Activated naive CD8-positive, alpha-beta T cell treated with anti-CD3 and anti-CD28 coated beads, Interleukin-2, amount 50 U/mL, for 16 hours (primary cell): ENCODE data around the gene MICAL3.
"Not testable (repeated sequence)": the region's sequence is repeated elsewhere in the genome, so short reads cannot be mapped to it uniquely, and the experiment has no call there.

Source experiments
- DNase-seq: peaks from one replicate; pipeline ENCODE4 v3.0.0-alpha.2; 2020; ENCODE audit warnings: low read depth, low spot score

Gene MICAL3

DNA sequence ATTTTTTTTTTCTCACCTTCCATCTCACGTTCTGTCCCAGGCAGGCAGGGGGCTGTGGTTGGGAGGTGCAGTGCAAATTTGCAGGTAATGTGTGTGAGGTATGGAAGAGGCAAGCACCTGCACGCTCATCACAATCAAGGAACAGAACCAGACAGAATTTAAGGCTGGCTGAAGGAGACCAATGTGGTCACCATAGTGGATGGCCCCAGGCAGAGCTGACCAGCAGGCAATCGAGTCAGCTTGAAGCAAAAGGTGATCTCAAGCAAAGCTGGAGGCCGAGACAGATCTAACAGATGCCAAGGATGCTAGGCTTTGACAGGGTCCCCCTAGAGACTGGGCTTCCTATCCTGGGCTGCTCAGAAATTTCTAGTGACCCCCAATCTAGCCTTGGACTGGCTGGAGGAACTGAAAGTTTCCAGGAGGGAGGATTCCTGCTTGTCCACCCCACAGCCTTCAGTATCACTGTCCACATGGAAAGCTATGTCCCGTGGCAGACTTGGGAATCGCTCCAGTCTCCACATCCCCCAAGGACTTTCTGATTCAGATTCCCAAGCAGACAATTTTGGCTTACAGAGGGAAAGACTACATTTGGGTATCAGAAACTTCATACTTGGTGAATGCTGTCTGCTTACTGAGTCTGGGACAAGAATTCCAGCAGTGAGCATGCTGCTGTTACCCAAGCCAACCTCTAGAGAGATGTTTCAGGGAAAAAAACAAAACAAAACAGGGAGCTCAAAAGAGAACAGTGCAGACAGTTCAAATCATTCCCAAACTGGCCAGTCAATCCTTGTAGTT lies 9.0 kb upstream of the MICAL3 start:
- no peak for DNase-seq

- DNase-seq = no peak
Measured at GRCh38 chr22:18032455-18033101, 8.2 kb upstream of the MICAL3 start.

DNA sequence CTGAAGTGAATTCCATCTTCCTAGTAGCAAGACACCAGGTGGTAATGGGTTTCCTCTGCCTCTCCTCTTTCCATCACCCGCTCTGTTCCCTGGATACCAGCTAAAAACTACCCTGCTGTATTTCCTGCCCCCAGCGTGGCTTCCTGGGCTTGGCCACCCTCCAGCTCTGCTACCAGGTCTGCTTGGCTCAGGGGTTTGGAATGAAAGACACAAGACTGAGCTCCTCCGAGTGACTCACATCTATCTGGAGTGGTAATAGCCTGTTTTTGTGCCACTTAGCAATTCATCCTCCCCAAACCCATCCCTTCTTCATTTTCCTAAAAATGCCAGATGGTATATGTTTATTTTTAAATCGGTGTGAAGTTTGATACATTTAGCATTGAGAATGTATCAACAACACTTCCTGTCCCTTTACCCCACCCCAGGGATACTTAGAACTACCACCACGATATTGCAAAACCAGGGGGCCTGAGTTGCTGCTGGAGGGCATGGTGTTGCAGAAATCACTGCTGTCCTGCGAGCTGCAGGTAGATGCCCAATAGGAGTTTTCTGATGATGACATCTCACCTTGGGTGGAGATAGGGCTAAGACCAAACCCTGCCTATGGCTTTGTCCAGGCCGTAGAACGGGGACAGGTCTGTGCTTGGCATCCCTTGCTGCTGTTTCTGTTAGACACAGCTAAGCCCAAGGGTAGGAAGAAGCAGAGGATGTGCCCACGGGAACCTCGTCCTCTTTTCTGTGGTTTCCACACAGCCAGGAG lies 7.5 kb upstream of the MICAL3 start:
- DNase-seq = no peak

GRCh38 chr22:18029686-18030267 lies 5.4 kb upstream of the MICAL3 start:
- no peak for DNase-seq

DNA sequence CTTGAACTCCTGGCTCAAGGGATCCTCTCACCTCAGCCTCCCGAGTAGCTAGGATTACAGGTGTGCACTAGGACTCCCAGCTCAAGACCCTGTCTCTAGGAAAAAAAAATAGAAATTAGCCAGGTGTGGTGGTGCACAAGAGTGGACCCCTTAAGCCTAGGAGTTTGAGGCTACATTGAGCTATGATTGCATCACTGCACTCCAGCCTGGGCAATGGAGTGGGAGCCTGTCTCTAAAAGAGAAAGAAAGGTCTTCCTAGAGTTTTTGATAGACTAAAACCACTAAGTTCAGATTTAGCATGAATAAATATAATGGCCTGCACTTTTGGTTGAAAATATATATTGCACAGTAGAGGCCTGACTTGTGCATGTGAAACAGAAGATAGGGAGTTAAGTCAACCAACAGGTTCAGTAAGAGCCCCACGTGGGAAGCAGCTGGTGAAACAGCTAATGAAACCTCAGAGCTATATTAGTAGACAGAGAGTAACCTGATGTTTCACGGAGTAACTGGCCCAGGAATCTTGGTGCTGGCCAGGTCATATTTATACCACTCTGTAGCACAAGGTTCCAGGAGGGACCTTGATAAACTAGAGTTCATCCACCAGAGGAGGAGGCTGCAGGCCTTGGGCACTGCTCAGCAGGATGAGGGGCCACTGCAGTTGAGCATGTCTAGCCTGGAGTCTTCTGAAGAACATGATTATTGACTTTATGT lies 4.6 kb upstream of the MICAL3 start:
- DNase-seq = no peak

- DNase-seq = not testable (repeated sequence)
Measured at GRCh38 chr22:18025898-18026297, 1.5 kb upstream of the MICAL3 start.

DNA sequence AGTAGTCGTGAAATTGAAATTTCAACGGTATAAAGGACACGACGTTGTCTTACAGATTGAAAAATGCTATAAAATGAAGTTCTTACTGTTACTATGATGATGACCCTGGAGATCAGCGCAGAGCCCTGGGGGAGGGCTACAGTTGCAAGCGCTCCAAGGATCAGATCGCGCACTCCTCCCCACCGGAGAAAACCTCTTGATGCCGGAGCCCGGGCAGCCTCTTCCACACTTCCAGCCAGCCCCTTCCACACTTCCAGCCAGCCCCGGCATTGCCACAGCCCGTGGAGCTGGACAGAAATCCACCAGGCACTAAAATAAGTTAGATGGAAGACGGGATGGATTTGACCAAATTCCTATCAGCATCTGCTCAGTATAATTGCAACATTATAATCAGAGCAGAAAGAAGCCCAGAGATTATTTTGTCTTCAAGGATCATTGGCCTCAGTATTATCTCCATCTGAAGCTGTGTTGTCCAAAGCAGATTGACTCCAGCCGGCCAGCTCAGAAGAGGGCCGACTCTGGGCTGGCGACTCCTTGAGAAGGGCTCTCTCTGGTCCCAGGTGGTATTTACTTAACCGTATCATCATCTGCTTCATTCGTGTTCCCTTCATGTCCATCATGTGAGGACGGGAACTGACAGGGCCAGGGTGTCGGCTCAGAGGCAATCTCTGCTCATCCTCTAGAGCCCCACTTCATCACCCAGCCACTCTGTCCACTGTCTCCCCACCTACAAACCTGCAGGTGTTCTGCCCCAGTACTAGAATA lies 777 bp upstream of the MICAL3 start:
- DNase-seq = no peak

DNA sequence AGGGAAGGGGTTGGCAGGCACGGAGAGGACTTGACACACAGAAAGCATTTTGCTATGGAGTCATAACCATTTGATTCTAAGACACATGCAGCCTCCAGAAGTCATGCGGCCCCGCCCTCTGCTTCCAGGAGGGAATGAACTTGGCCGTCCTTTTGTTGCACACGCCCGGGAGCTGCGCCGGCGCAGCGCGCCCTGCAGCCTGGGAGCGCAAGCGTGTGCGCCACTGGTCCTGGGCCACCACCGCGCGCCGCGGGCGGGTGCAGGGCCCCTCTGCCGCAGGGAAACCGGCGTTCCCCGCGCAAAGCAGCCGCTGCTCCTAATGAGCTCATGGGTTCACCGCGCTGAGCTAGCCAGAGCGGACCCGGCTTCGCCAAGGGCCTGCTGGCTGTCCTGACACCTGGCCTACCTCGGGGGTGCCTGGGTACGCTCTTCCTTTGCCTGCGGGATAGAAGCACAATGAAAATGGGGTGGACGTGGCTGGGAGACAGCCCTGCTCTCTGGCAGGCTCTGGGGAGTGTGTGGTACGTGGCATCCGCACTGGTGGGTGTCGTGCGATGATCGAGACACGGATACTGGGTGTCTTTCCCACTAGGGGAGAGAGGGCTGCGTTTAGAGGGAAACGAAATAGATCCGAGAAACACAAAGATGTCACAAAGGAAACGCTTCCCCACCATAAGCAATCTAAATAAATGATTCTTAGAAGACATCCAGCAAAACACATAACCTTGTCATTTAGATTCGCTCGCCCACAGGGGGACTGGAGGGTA lies 669 bp downstream of the MICAL3 start:
- DNase-seq = no peak

- no peak for DNase-seq
Measured at GRCh38 chr22:18022876-18023275, 1.5 kb downstream of the MICAL3 start.

GRCh38 chr22:18021431-18021830 lies 2.9 kb downstream of the MICAL3 start:
- no peak for DNase-seq

DNA sequence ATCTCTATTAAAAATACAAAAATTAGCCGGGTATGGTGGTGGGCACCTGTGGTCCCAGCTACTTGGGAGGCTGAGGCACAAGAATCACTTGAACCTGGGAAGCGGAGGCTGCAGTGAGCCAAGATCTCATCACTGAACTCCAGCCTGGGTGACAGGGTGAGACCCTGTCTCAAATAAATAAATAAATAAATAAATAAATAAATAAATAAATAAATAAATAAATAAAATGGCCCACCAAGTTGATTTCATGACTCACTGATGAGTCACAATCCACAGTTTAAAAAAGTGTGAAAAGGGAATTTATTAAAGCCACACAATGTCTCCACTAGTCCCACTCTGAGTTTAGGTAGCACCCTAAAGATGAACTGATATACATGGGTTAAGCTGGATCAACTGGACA lies 3.6 kb downstream of the MICAL3 start:
- DNase-seq = not testable (repeated sequence)

- no peak for DNase-seq
Measured at GRCh38 chr22:18013947-18014346, 10.4 kb downstream of the MICAL3 start.

GRCh38 chr22:18013436-18013835 lies 10.9 kb downstream of the MICAL3 start:
- DNase-seq = no peak

DNA sequence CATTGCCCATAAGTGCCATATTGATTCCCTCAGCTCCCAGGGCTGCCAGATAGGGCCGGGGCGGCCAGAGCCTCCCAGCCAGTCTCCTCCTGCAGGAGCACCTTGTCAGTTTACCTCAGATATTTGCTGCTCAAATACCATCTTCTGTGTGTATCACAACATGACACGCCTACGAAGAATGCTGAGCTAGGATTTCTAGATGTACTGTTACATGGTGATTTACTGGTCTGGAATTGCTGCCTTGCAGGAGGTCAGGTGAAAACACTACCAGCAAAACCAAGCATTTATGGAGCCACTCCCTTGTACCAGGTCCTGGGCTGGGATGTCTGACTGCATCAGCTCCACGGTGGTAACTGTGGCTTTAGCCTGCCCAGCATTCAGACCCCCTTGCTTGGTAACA lies 11.8 kb downstream of the MICAL3 start:
- no peak for DNase-seq

GRCh38 chr22:18010266-18010665 lies 14.1 kb downstream of the MICAL3 start:
- DNase-seq = no peak

- no peak for DNase-seq
Measured at GRCh38 chr22:18008136-18008535, 16.2 kb downstream of the MICAL3 start.

DNA sequence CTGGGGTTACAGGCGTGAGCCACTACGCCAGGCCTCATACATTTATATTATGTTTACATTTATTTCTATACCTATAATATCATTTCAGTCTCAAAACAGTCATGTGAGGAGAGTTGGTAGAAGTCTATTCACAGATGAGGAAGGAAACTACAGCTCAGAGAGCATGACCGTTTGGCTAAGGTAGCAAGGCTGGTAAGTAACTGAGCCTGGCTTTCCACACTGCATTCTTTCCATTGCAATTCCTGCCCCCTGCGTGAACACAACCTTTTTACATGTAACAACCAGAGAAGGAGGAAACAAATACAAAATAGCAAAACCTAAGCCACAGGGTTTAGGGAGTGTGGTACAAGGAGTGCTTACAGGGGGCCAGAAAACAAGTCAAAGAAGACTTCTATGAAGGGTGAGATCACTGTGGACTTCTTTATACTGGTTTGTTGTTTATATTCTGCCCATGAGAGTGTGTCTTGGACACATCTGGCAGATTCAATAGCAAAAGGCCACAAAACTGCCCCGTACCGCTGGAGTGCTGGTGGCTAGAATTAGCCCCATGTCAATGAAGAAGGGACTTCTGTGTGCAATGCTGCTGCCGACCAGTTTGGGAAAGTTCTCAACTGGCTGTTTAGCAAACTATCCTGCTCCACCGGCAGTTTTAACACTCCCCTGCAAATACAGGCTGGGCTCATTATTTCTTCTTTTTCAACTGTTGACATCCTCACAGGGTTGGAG lies 19.0 kb downstream of the MICAL3 start:
- no peak for DNase-seq

- DNase-seq = not testable (repeated sequence)
Measured at GRCh38 chr22:18001894-18002315, 22.5 kb downstream of the MICAL3 start.
